ENCODE measurements around the gene ZFYVE21.

Gene ZFYVE21

GRCh38 chr14:103753774-103754173 is 38.2 kb downstream of the ZFYVE21 start:
- no peak overlapping the region for H3K4me3 ChIP-seq (ENCODE audit: low read depth, low read length)
- no peak for TF ChIP-seq CTCF (IDR thresholded peaks at IDR 0.05; ENCODE audit: control insufficient read depth, extremely low read depth, insufficient read depth)
- DNase-seq (ENCODE audit: low read depth) = no peak

- no peak for TF ChIP-seq CTCF (IDR thresholded peaks at IDR 0.05; ENCODE audit: control insufficient read depth, extremely low read depth, insufficient read depth)
- no peak overlapping the region for H3K4me3 ChIP-seq (ENCODE audit: low read depth, low read length)
- DNase-seq (ENCODE audit: low read depth) = no peak
Measured at GRCh38 chr14:103755060-103755459, 39.5 kb downstream of the ZFYVE21 start.

GRCh38 chr14:103758059-103758776 is 42.6 kb downstream of the ZFYVE21 start:
- no peak for TF ChIP-seq CTCF (IDR thresholded peaks at IDR 0.05; ENCODE audit: control insufficient read depth, extremely low read depth, insufficient read depth)
- no peak overlapping the region for H3K4me3 ChIP-seq (ENCODE audit: low read depth, low read length)
- no peak for DNase-seq (ENCODE audit: low read depth)

- no peak overlapping the region for H3K4me3 ChIP-seq (ENCODE audit: low read depth, low read length)
- no peak for DNase-seq (ENCODE audit: low read depth)
Measured at GRCh38 chr14:103762036-103762435, 46.4 kb downstream of the ZFYVE21 start.

GRCh38 chr14:103762541-103762940 is 46.9 kb downstream of the ZFYVE21 start:
- no peak for DNase-seq (ENCODE audit: low read depth)
- no peak for TF ChIP-seq CTCF (IDR thresholded peaks at IDR 0.05; ENCODE audit: control insufficient read depth, extremely low read depth, insufficient read depth)
- H3K4me3 ChIP-seq (ENCODE audit: low read depth, low read length) = no peak overlapping the region

More at GRCh38 chr14:103762036-103762435, 46.4 kb downstream of the ZFYVE21 start:
- TF ChIP-seq CTCF (IDR thresholded peaks at IDR 0.05; ENCODE audit: control insufficient read depth, extremely low read depth, insufficient read depth) = no peak

- H3K4me3 ChIP-seq (ENCODE audit: low read depth, low read length) = no peak overlapping the region
- DNase-seq (ENCODE audit: low read depth) = no peak
- no peak for TF ChIP-seq CTCF (IDR thresholded peaks at IDR 0.05; ENCODE audit: control insufficient read depth, extremely low read depth, insufficient read depth)
Measured at GRCh38 chr14:103763730-103764488, 48.3 kb downstream of the ZFYVE21 start.
